ENCODE results near the gene GPAM.
"Not testable (repeated sequence)": the region's sequence is repeated elsewhere in the genome, so short reads cannot be mapped to it uniquely, and the experiment has no call there.

The GPAM gene

GRCh38 chr10:112203328-112204076 is 19.9 kb upstream of the GPAM start:
- DNase-seq (ENCODE audit: low read depth): no peak
- TF ChIP-seq, protein P1, sequence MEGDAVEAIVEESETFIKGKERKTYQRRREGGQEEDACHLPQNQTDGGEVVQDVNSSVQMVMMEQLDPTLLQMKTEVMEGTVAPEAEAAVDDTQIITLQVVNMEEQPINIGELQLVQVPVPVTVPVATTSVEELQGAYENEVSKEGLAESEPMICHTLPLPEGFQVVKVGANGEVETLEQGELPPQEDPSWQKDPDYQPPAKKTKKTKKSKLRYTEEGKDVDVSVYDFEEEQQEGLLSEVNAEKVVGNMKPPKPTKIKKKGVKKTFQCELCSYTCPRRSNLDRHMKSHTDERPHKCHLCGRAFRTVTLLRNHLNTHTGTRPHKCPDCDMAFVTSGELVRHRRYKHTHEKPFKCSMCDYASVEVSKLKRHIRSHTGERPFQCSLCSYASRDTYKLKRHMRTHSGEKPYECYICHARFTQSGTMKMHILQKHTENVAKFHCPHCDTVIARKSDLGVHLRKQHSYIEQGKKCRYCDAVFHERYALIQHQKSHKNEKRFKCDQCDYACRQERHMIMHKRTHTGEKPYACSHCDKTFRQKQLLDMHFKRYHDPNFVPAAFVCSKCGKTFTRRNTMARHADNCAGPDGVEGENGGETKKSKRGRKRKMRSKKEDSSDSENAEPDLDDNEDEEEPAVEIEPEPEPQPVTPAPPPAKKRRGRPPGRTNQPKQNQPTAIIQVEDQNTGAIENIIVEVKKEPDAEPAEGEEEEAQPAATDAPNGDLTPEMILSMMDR (conservative IDR thresholded peaks at IDR 0.05; ENCODE audit: low read depth, low read length): no peak
- no peak overlapping the region for H3K4me3 ChIP-seq (ENCODE audit: low read length)

DNA sequence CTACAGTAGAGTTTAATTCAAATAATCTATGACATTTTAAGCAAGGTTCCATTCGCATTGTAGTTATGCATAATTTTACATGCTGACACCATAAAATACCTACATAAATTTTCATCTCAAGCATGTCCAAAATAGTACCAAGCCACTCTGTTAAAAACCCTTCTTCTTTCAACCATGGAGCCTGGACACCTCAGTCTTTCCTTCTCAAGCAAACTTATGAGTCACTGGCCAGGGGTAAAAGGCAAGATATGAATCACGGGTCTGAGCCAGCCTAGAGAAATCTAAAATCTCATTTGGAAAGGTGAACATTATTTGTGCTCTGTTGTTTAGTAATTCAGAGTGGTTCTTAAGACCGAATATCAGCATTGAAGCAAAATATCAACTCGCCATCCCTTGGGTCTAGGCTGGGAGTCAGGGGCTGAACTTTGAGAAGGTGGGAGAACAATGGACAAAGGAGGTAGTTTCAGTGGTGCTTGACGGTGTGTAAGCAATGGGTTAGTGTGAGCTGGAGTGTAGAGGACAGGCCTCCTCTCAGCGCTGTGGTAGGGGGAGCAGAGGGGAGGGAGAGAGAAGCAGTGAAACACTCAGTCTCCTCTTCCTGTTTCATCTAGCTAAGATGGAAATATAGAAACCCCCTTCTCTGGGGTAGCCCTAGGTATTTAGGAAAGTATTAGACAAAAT is 19.1 kb upstream of the GPAM start:
- TF ChIP-seq, protein P1 (conservative IDR thresholded peaks at IDR 0.05; ENCODE audit: low read depth, low read length): no peak
- H3K4me3 ChIP-seq (ENCODE audit: low read length): no peak overlapping the region
- no peak for DNase-seq (ENCODE audit: low read depth)

- H3K4me3 ChIP-seq (ENCODE audit: low read length): no peak overlapping the region
- no peak for DNase-seq (ENCODE audit: low read depth)
- TF ChIP-seq, protein P1 (conservative IDR thresholded peaks at IDR 0.05; ENCODE audit: low read depth, low read length): no peak
Measured at GRCh38 chr10:112202076-112202475, 18.5 kb upstream of the GPAM start.

DNA sequence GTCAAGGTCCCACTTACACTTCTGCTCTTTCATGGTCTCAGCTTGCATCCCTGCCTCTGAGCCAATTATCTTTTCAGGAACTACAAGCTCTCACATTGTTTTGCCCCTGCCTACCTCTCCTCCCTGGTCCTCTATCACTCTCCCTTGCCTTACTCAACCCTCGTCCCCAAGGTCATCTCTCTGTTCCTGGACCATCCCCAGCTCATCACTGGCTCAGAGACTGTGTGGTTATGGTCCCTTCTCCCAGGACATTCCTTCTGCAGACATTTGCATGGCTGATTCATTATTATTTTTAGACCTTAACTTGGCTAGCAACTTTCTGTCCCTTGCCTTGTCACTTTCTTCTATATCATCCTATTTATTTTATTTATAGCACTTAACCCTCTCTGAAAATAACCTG is 17.8 kb upstream of the GPAM start:
- H3K4me3 ChIP-seq (ENCODE audit: low read length): no peak overlapping the region
- TF ChIP-seq, protein P1 (conservative IDR thresholded peaks at IDR 0.05; ENCODE audit: low read depth, low read length): no peak
- no peak for DNase-seq (ENCODE audit: low read depth)

DNA sequence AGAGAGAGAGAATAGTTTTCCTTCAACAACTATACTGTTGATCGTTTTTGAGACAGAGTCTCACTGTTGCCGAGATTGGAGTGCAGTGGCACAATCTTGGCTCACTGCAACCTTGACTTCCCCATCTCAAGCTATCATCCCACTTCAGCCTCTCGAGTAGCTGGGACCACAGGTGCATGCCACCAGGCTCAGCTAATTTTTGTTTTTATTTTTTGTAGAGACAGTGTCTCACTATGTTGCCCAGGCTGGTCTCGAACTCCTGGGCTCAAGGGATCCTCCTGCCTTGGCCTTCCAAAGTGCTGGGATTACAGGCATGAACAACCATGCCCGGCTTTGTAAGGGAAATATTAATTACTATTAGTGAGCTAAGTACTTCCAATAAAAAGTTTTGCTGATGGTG is 16.7 kb upstream of the GPAM start:
- DNase-seq (ENCODE audit: low read depth); H3K4me3 ChIP-seq (ENCODE audit: low read length): not testable (repeated sequence)

DNA sequence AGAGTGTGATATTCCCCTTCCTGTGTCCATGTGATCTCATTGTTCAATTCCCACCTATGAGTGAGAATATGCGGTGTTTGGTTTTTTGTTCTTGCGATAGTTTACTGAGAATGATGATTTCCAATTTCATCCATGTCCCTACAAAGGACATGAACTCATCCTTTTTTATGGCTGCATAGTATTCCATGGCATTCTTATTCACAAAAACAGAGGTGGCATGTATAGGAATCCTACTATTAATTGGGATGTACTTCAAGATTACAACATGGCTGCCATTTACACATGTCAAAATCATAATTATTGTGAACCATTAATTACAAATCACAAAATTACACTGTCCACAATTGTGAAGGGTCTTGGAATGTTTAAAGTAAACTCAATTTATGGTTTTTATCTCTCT is 14.1 kb upstream of the GPAM start:
- DNase-seq (ENCODE audit: low read depth); H3K4me3 ChIP-seq (ENCODE audit: low read length): not testable (repeated sequence)

- no peak overlapping the region for H3K4me3 ChIP-seq (ENCODE audit: low read length)
- TF ChIP-seq, protein P1 (conservative IDR thresholded peaks at IDR 0.05; ENCODE audit: low read depth, low read length): no peak
- DNase-seq (ENCODE audit: low read depth): no peak
Measured at GRCh38 chr10:112195224-112195623, 11.7 kb upstream of the GPAM start.

DNA sequence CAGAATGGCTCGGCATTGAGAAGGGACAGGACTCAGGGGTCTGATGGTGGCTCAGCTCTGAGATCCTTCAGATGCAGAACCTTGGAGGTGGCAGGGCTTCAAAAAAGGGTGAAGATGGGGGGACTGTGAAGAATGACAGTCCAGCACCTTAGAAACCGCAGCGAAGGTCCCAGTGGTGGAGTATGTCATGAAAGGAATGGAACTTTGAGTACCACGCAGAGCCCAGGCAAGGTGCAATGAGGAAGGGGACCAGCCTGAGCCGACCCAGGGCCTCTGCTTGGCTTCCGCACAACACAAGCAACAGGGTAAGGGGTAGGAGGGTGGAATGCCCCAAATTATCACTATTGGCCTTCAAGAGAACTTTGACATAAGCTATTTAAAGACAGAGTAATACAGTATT is 8.2 kb upstream of the GPAM start:
- no peak for DNase-seq (ENCODE audit: low read depth)
- no peak overlapping the region for H3K4me3 ChIP-seq (ENCODE audit: low read length)
- TF ChIP-seq, protein P1 (conservative IDR thresholded peaks at IDR 0.05; ENCODE audit: low read depth, low read length): no peak
